CD1c-positive myeloid dendritic cell (primary cell): ENCODE data around the gene LEO1.

Source experiments
- DNase-seq: peaks from one replicate; pipeline ENCODE4 v3.0.0-alpha.2; 2016; ENCODE audit errors: extremely low spot score

The LEO1 gene

DNA sequence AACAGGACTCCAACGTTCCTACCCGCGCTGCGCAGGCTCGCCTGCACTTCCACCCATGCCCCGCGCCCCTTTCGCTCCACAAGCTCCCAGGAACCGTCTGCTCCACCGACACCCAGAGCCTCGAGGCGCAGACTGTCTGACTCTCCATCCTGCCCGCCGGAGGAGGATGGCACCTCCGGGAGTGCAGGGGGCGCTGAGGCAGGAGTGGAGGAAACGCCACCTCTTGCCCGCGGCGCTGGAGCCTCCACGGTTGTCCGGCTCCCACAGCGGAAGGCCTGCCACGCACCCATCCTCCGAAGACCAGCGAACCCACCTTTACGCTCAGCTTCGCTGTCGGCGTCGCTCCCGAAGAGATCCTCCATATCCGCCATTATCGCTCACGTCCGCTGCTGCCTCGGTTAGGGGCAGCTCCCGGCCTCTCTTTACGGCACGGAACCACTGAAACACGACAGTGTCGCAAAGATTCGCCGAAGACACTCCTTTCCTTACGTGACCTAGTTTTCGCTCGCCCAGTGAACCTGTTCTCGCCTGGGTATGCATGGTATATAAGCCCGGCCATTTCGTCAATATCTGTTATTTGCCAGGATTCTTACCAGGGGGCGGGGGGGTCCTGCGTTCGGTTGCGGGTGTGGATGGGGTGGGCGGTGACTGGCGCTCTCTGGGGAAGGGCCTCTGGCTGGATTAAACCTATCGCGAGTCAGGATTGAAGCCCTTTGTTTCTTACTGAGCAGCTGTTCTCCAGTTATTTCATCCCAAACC lies at the start of gene LEO1:
LEO1 (minus strand) TSS at position 404 of the 759 bp plus-strand sequence; CDS start at position 371, 33 bp downstream.
- DNase-seq, result peak; percentile 97

DNA sequence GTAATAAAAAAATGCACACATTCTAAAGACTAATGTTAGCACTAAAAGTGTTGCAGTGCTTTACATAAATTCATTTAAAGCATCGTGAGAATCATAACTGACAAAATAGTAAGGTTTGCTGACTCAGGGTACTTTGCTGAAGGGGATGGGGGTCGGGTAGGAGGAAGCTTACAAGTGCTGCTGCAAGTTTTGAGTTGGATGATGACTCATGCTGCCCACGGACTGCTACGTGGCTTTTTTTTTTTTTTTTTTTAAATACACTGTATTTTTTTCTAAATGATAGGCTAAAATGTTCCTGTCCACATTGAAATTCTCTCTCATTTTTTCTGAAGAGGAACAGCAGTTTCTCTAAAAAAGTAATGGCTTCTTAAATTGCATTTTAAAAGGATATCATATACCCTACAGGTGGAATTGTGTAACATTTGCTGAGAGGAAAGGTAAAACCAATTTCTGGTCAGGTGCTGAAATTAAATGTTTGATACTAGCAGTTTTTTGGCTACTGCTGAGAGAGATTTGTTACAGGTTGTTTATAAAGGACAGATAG lies 49.6 kb upstream of the LEO1 start:
- DNase-seq, result peak; percentile 92

DNA sequence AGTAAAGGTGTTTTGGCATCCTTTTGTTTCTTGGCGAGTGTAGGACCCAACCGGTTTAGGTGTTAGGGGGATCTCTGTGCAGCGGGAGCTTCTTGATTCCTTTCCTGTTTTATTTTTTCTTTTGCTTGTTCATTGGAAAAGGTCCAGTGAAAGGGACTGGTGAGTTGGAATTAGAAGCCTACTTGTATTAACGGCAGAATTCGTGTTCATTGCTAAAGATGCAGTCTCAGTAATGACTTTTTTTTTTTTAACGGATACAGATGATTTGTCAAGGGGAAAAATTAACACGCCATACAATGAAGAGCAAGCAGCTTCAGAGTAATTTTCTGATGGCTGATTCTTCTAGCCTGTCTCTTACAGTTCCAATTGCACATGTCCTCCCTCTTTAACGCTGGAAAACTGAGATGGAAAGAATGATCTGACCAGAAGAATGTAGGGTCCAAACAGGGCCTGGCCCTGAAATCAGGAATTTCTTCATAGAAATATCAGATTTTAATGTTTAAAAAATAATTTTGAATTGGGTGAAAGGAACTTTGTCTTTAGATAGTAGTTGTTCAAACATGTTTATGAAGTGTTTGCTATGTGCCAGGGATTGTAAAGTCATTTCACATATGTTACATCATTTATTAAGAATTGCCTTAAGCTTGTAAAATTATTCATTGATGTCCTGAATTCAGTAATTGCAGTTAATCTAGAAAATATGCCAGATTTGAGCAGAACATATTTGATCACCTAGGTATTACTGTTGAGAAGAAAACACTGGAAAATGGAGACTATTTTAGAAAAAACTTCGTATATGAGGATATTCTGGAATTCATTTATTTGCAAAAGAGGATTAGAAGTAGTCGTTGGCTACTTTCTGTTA lies 48.9 kb upstream of the LEO1 start:
- peak; percentile 26 for DNase-seq

DNA sequence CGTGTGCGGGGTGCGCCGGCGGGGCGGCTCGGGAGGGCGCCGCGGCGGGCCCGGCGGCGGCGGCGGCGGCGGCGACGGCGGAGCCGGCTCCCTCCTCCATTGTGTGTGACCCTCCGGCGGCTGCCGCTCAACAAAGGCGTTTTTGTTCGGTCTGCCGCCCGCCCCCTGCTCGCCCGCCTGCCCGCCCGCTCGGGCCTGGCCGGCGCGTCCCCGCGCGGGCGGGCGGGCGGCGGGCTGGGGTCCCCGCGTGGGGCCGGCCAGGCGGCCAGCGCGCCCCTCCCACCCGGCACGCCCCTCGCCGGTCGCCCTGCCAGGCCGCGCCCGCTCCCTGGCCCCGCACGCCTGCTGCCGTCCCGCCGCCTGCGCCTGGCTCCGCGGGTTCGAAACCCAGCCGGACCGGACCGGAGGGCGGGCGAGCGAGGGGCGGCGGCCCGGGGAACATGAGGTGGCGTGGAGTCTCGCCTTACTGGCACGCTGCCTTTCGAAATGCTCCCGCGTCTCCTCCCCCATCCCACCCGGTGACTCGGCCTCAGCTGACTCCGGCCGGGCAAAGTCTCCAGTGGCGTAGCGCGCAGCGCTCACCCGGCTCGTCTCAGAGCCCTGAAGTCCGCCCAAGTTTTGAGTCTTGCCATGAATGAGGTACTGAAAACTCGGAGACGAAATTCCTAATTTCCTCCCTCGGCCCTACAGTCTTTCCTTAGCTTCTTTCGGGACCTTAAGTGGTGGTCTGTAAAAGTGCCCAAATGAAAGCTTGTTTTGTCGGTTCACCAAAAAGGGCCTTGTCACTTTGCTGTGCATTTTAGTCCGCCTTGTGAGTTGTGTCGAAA lies 48.0 kb upstream of the LEO1 start:
- DNase-seq, result peak; percentile 96

DNA sequence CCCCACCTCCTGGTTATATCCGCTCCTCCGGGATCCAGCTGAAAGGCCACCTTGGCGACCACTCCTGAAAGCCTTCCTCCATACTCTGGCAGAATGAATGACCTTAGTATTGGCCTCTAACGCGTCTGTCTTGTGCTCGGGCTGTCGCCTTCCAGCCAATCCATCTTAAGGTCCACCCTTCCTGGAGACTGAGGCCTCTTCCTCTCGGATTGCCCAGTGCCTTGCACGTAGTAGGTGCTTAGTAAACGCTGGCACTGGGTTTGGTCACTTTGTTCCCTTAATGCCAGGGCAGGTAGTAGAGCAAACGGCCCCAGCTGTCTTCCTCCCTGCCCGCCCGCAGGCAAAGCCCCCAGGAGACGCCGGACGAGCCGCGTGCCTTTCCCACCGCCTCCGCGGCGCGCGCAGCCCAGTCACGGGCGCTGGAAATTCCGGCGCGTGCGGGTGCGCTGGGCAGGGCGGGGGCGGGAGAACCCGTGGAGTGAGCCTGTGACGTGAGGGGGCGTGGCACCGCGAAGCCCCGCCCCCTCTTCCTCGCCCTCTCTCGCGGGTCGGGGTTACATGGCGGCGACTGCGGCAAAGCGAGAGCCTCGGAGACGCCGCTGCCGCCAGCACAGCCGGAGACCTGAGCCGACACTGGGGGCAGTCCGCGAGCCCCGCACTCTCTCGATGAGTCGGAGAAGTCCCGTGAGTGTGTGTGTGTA lies 47.3 kb upstream of the LEO1 start, which contains the start of gene MAPK6:
MAPK6 (plus strand) TSS at position 527 of the 701 bp plus-strand sequence. CDS start 27,242 bp downstream, outside the sequence.
- peak; percentile 99 for DNase-seq

DNA sequence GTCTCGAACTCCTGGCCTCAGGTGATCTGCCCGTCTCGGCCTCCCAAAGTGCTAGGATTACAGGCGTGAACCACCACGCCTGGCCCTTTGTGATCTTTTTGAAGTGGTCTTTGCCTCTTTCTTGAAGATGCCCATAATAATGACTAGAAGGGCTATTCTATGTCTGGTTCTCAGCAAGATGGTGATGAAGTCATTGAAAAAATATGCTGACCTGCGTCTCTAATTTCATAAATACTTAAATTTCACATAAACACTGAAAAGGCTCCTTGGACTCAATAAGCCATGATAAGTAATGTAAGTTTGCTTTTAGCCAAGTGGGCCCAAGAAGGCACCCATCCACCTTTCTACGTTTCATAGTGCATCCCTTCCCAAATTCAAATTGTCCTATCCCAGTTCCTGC lies 46.7 kb upstream of the LEO1 start:
- DNase-seq, result no peak

DNA sequence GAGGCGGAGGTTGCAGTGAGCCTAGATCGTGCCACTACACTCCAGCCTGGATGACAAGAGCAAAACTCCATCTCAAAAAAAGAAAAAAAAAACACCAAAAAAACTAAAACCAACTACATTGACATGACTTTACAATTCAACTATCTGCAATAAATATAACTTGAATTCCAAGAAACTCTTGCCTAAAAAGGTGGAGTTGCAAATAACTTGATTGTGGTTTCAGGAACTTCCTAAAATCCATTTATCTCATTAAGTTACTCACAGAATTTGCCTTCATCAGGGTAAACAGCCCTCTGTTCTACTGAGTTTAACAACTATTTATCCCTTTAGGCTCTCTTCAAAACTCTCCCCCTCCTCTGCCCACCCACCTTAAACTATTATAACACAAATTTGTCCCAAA lies 44.7 kb upstream of the LEO1 start:
- DNase-seq, result peak; percentile 69

DNA sequence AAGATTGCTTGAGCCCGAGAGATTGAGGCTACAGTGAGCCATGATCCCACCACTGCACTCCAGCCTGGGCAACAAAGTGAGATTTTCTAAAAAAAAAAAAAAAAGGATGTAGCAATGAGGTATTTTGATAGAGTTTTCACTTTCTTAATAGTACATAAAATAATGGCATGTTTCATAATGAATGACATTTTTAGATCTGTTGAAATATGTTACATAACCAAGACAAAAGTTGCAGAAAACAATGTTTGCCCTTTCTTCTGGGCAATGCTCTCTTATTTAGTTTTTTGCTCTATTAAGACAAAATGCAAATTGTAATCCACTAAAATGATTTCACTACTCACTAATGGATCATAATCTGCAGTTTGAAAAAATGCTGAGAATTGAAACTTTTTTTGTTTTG lies 43.0 kb upstream of the LEO1 start:
- peak; percentile 48 for DNase-seq

DNA sequence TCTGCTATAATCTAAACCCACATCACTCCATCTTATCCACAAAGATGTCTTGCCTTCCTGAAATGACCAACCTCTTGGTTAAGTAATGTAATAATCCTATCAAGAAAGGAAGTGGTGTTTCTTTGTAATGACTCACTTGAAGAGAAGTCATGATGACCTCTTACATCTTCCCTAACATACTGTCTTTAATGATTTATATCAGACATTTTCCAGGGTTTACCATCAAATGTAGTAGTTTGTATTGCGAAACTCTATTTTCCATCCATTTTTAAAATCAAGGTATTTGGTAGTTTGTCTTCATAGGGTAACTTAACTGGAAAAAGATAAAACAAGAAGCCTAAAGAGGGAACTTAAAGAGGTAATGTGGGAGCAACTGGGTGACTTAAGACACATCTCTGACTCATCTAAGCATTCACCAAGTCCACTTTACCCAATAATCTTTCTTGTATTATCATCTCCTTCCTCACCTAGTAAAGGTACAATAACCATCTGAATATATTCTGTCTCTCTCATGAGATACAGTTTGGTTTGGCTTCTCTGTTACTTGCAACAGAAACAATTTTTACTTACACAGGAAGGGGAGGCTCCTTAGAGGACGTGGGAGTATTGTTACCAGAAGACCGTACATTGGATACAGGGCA lies 41.7 kb upstream of the LEO1 start:
- peak; percentile 84 for DNase-seq

DNA sequence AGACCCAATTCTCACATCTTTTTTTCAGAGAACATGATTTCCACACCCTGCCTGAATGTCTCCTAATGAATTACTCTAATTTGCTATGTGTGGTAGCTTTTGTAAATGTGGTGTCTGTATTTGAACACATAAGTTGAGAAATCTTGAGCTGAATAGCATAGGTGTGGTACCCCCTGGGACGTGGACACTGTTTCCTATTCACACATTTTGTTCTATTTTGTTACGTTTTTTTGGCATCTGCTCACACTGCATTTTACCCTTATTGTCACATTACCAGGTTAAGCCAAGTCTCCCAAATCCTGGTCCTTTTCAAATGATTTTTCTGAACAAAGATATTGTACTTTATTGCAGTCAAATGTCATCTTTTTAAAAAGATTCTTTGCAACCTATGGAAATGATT lies 40.6 kb upstream of the LEO1 start:
- DNase-seq, result no peak

DNA sequence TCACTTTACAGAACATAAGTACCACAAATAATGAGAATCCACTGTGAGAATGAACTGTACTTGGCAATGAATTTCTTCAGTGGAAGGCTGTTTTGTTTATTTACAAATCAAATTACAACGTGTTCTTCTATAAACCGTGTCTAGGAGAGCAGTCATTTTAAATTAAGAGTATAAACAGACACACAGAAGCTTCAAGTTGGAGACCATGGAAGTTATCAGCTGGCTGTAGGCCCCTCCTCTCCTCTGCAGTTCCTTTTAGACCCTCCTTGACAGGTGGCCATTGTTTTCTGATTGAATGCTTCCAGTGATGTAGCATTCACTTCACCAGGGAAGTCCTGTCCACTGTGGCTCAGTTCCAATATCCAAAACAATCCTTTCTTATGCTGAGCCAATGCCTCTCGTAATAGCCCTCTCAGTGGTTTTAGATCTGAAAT lies 40.1 kb upstream of the LEO1 start:
- no peak for DNase-seq

DNA sequence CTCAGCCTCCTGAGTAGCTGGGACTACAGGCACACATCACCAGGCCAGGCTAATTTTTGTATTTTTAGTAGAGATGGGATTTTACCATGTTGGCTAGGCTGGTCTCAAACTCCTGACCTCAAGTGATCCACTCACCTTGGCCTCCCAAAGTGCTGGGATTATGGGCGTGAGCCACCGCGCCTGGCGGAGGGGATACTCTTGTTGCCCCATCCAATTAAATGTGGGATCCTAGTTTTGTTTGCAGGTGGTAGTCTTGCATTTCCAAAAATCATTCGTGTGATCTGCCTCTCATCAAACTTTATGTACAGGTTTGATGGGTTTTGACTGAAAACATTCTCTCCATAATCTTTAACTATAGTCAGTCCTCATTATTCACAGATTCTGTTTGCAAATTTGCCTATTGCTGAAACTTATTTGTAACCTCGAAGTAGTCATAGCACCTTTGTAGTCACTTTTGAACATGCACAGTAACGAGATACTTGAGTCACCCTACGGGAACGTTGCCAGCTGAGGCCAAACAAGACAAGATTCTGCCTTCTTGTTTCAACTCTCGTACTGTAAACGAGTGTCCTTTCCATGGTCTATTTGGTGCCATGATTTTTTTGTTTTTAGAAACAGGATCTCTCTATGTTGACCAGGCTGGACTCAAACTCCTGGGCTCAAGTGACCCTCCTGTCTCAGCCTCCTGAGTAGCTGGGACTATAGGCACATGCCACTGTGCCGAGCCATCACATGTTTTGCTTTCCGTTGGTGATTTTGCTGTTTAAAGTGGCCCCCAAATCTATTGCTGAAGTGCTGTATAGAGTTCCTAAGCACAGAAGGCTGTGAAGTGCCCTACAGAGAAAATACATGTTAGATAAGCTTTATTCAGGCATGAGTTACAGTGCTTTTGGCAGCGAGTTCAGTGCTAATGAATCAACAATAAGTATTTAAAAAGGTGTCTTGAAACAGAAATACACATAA lies 39.3 kb upstream of the LEO1 start:
- DNase-seq, result peak; percentile 14

DNA sequence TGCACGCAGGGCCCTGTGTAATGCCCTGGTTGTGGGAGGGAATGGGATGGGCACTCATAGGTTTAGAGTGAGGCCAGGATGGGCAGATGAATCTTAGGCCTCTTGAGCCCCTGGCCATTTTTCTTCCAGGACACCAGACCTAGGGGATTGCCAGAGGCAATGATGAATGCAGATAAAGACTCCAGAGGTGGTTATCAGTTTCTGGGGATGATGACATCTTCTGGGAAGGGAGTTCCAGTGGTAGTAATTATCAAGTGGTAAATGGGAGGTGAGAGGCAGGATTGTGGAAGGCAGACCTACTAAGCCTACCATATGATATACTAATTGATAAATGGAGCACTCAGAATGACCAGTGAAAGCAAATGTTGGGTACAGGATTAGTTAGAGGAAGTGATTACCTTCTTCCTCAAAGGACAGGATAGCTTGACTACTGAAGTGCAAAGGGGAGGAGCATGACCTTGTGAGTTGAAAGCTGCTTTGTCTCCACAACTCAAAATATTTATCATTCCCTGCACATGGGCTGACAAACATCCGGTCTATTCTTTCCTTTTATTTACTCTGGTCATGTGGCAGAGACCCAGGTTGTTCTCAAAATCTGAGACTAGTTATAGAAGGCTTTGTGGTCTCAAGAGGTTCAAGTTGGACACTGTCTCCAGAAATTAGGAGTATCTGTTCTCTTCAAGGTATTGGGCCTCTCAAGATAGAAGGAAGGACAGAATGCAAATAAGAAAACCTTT lies 37.3 kb upstream of the LEO1 start:
- peak; percentile 48 for DNase-seq

DNA sequence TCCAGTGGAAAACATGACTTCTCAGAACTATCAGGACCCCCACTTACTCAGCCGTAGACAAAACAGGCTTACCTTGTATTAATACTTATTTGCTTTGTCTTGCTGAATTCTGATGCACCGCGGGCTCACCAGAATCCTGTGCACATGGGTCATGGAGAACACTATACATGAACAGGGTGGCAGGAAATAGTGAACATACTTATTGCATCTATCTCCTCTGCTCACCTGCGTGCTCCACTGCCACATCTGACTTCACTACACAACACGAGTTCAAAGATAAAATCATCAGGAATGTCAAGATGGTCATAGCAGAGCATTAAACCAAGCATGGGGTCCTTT lies 36.8 kb upstream of the LEO1 start:
- no peak for DNase-seq

DNA sequence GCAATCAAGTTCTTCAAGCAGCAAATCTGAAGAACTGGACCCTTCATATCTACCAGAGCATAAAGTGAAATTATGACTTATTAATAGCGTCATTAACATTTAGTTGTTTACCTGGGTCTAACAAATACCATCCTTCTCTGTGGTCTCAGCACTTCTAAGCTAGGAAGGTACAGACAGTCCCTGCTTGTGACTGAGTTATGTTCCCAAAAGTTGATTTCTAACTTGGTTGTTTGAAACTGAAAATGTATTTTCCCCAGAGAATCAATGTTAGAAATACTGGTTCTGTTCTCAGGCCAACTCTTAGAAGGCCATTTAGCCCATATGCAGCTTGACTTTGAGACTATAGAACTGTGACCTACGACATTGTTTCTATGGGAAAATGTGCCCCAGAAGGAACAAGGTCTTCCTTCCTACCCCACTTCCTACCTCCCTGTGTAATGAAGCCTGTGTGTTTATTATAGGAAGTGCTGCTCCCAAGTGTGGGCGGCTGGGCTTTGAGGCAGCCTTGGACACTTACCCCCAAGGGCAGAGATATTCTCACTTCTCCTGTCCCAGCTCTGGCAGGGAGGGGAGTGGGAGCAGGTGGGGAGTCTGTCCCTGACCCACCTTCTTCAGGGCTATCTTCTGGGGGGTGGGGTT lies 35.2 kb upstream of the LEO1 start:
- DNase-seq, result peak; percentile 86

DNA sequence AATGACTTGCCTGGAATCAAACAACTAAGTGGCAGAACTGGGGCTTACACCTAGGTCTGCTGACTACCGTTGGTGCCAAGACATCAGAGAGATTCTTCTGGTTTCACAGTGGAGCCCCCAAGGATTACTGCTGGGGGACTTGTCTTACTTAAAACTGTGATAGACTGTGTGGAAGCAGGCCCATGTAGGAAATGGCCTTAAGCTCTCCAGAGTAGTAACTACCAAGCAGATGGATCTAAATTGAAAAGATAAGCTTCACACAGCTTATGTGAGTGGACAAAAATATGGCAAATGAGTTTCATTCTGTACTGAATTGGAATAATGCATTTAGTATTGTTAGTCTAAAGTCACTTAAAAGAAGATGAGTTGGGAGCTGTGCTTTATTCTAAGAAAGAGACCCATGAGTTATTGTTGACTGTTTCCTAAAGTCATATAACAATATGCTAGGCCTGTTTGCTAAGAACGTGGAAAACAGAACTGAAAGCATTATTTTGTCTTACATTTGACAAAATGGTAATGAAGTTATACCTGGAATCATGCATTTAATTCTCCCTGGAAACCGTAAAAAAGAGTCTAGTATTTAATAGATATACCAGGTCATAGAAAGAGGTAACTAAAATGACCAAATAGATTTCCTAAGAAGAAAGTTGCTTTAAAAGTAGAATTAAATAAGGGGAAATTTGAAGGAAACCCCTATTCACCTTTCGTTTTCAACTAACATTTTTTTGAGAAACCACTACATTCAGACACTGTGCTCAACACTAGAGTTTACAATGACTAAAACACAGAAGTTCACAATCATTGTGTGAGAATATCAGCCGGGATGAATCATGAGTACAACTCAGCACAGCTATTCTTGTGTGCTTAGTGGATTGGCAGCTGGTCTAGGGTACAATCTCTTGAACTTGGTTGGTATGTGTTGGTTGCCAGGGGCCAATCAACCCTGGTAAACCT lies 34.4 kb upstream of the LEO1 start:
- peak; percentile 61 for DNase-seq

DNA sequence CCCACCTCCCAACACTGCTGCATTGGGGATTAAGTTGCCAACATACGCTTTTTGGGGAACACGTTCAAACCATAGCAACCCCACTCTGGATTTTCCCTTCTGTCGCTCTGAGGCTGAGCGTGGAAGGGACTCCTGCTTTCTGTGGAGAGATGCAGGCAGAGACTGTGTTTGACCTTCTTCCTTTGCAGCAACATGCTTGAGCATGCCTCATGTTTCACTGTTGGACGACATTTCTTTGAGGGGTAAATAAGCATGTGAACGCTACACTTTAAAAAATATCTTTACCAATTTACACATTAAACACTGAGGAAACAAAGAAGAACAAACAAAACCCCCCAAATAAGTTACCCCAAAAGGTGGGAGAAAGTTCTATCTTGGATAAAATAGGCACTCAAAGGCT lies 33.2 kb upstream of the LEO1 start:
- no peak for DNase-seq
